DND-41 (cell line): ENCODE results near the gene HIP1.

ENCODE experiments used
- EZH2 ChIP-seq: IDR thresholded peaks from 3 replicates; pipeline ENCODE4 v1.6.1; 2012; ENCODE audit warnings: borderline replicate concordance, low read depth, mild to moderate bottlenecking, moderate library complexity, low read length, inconsistent platforms; ENCODE audit not compliant: severe bottlenecking
- TF ChIP-seq, protein P1 (sequence below): IDR thresholded peaks from 2 replicates; pipeline ENCODE4 v1.5.1; 2012; ENCODE audit warnings: borderline replicate concordance, low read length, moderate library complexity, mild to moderate bottlenecking; ENCODE audit not compliant: poor library complexity, severe bottlenecking; ENCODE audit errors: extremely low read depth

DNA sequence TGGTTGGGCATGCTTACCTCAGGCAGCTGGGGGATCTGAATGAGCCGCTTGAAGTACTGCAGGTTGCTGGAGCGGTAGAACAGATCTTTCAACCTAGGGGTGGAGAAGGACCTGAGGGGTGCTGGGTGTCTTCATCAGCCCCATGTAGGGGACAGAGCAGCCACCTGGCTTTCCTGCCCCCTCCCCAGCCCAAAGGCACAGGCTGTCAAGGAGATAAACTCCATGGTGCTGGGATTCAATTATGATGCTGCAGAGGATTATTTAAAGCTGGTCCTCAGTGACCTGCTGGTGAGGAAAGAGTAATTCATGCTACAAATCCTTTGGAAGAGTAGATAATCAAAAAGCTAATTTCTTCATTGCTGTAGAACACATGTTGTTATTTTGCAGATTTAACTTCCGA, 175.6 kb downstream of the HIP1 start:
- TF ChIP-seq, protein P1, sequence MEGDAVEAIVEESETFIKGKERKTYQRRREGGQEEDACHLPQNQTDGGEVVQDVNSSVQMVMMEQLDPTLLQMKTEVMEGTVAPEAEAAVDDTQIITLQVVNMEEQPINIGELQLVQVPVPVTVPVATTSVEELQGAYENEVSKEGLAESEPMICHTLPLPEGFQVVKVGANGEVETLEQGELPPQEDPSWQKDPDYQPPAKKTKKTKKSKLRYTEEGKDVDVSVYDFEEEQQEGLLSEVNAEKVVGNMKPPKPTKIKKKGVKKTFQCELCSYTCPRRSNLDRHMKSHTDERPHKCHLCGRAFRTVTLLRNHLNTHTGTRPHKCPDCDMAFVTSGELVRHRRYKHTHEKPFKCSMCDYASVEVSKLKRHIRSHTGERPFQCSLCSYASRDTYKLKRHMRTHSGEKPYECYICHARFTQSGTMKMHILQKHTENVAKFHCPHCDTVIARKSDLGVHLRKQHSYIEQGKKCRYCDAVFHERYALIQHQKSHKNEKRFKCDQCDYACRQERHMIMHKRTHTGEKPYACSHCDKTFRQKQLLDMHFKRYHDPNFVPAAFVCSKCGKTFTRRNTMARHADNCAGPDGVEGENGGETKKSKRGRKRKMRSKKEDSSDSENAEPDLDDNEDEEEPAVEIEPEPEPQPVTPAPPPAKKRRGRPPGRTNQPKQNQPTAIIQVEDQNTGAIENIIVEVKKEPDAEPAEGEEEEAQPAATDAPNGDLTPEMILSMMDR = no peak
- TF ChIP-seq EZH2 = no peak
